Endothelial cell of umbilical vein (primary cell): ENCODE results near the gene FBXW11.

Experiments used
- POLR2A ChIP-seq: IDR thresholded peaks from 2 replicates; pipeline ENCODE4 v1.6.1; 2012; ENCODE audit warnings: low read depth, mild to moderate bottlenecking, control low read depth, low read length
- TF ChIP-seq, protein P1 (sequence below), 2 donors: IDR thresholded peaks; 1 replicate in 1 of 2; 2 replicates in 1 of 2; pipeline ENCODE4 v1.5.1; 2011; ENCODE audit warnings: low read length in 2 of 2, mild to moderate bottlenecking in 2 of 2, moderate library complexity in 2 of 2, control low read depth in 1 of 2, inconsistent platforms in 1 of 2, low read depth in 1 of 2; ENCODE audit not compliant: insufficient read depth in 1 of 2; ENCODE audit errors: extremely low read depth in 1 of 2
- TF ChIP-seq, protein P2 (sequence below): IDR thresholded peaks from 2 replicates; pipeline ENCODE4 v1.6.1; 2011; ENCODE audit not compliant: insufficient read depth, insufficient read length

DNA sequence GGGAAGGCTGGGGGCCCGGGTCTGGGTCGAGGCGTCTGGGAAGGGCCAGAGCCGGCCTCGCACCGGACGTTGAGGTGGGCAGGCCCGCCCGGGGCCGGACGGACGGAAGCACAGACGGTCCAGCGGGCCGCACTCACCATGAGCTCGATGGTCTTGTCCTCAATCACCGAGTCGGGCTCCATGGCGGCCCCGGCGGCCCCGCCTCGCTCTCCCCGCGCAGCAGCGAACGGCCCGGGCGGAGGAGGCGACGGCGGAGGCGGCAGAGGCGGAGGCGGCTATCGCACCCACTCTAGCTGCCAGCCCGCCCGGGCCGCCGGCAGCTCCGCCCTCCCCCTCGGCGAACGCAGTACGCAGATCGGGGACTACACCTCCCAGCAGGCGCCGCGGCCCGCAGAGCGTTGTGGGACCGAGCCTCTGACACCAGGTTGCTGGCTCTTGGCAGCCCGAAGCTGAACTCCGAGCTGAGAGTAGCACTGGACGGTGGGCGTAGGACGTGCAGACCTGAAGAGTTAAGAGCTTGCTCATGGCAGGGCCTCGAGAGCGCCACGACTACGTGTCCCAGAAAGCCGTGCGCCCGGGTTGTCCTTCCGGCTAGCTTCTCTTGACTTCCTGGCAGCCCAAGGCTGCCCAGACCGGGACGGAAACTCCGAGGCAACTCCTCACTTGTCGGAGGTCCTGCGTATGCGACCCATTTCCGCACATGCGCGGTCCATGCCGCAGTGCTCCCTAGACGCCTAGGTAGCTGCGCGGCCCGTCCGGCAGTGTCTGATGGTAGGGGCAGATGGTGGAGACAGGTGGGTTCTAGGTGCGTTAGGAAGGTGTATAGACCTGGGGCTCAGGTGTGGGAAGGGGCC lies at the start of gene FBXW11:
- TF ChIP-seq, protein P1, sequence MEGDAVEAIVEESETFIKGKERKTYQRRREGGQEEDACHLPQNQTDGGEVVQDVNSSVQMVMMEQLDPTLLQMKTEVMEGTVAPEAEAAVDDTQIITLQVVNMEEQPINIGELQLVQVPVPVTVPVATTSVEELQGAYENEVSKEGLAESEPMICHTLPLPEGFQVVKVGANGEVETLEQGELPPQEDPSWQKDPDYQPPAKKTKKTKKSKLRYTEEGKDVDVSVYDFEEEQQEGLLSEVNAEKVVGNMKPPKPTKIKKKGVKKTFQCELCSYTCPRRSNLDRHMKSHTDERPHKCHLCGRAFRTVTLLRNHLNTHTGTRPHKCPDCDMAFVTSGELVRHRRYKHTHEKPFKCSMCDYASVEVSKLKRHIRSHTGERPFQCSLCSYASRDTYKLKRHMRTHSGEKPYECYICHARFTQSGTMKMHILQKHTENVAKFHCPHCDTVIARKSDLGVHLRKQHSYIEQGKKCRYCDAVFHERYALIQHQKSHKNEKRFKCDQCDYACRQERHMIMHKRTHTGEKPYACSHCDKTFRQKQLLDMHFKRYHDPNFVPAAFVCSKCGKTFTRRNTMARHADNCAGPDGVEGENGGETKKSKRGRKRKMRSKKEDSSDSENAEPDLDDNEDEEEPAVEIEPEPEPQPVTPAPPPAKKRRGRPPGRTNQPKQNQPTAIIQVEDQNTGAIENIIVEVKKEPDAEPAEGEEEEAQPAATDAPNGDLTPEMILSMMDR (IDR thresholded peaks at IDR 0.05; ENCODE audit: extremely low read depth in 1 of 2, insufficient read depth in 1 of 2, low read depth in 1 of 2, low read length in 2 of 2) = no peak
- TF ChIP-seq, protein P2, sequence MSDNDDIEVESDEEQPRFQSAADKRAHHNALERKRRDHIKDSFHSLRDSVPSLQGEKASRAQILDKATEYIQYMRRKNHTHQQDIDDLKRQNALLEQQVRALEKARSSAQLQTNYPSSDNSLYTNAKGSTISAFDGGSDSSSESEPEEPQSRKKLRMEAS = no peak
- peak; percentile 96 for TF ChIP-seq POLR2A
